ENCODE data around the gene IL6.

IL6 gene

GRCh38 chr7:22717760-22718159 is 9.2 kb upstream of the IL6 start:
- Histone ChIP-seq H3K9ac (ENCODE audit: low read length) (no peak overlapping the region), H3K27me3 (ENCODE audit: insufficient read depth, low read length) (peaks cover 4% of the 10 kb centered on the region; the same call in 1 of the 2 replicates), H3K4me1 (ENCODE audit: insufficient read depth, low read length, severe bottlenecking) (no peaks in the 10 kb centered on the region), H3K4me3 (ENCODE audit: low read depth, low read length, poor library complexity, severe bottlenecking) (no peak overlapping the region), H2AFZ (ENCODE audit: low read length) (no peak overlapping the region), H3K9me3 (ENCODE audit: low read length) (no peaks in the 10 kb centered on the region), H3K36me3 (ENCODE audit: insufficient read depth, low read length) (no peaks in the 10 kb centered on the region), H3K4me2 (ENCODE audit: low read length) (no peak overlapping the region), H3K27ac (ENCODE audit: low read depth, low read length, poor library complexity, severe bottlenecking) (no peak overlapping the region), H4K20me1 (ENCODE audit: insufficient read depth, low read length) (no peaks in the 10 kb centered on the region), H3K9me2 (ENCODE audit: low read depth, low read length) (no peaks in the 10 kb centered on the region), H3F3A (ENCODE audit: insufficient read depth, low read length) (no peaks in the 10 kb centered on the region), H3K79me2 (ENCODE audit: insufficient read depth, low read length) (no peaks in the 10 kb centered on the region)
- TF ChIP-seq CTCF (IDR thresholded peaks at IDR 0.05; ENCODE audit: low read length), result no peak

DNA sequence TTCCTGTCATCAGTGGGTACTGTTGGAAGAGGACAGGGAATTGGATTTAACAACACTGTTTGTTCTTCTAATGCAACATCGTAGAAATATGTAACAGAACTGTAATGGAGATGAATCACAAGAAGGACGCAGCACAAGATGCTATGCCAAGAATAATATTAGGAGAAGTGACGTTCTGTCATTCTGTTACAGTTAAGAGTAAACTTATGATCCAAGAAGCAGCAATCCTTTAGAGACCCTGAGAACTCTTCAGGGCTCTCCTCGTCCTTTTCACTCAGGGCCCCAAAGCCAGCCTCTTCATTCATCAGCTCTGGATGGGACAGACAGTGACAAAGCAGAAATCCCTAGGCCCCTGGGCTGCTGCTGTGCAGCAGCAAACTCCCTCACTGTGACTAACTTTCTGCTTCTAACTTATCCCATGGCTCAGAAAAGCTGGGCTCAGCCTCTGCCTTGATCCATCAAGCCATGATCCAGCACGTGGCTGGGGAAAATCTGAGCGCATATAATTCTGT is 8.7 kb upstream of the IL6 start:
- no peaks in the 10 kb centered on the region for H3K9me3 ChIP-seq (ENCODE audit: low read length)
- H3K9me2 ChIP-seq (ENCODE audit: low read depth, low read length), result no peaks in the 10 kb centered on the region
- no peak overlapping the region for H2AFZ ChIP-seq (ENCODE audit: low read length)
- no peaks in the 10 kb centered on the region for H3K36me3 ChIP-seq (ENCODE audit: insufficient read depth, low read length)
- H3K27me3 ChIP-seq (ENCODE audit: insufficient read depth, low read length), result peaks cover 4% of the 10 kb centered on the region; the same call in 1 of the 2 replicates
- no peaks in the 10 kb centered on the region for H3K4me1 ChIP-seq (ENCODE audit: insufficient read depth, low read length, severe bottlenecking)
- H3K79me2 ChIP-seq (ENCODE audit: insufficient read depth, low read length), result no peaks in the 10 kb centered on the region
- H3K27ac ChIP-seq (ENCODE audit: low read depth, low read length, poor library complexity, severe bottlenecking), result no peak overlapping the region
- TF ChIP-seq CTCF (IDR thresholded peaks at IDR 0.05; ENCODE audit: low read length) (no peak), EZH2 (IDR thresholded peaks at IDR 0.05; ENCODE audit: borderline replicate concordance, low read length) (no peak)
- H3F3A ChIP-seq (ENCODE audit: insufficient read depth, low read length), result no peaks in the 10 kb centered on the region
- H4K20me1 ChIP-seq (ENCODE audit: insufficient read depth, low read length), result no peaks in the 10 kb centered on the region
- no peak overlapping the region for H3K4me3 ChIP-seq (ENCODE audit: low read depth, low read length, poor library complexity, severe bottlenecking)
- no peak overlapping the region for H3K4me2 ChIP-seq (ENCODE audit: low read length)
- no peak overlapping the region for H3K9ac ChIP-seq (ENCODE audit: low read length)

DNA sequence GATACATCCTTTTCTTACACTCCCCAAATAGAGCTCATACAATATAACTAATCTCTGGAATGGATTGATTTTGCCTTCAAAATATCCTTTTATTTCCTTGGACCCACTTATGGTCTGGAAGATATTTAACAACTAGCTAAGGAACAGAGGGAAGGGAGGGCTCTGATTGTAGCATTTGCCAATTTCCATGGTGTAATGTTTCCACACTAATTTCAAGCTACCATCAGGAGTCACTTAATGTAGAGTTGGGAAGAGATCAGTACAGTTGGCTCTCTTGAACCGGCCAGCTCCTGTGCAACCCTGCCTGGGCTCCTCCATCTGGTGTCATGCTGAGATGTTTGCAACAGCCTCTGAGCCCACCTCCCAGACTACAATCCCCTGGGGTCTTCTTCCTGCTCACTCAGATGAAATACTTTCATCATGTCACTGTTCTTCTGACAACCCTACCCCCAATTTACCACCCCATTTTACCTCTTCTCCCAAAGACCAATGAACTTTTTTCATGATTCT is 8.0 kb upstream of the IL6 start:
- H3K27ac ChIP-seq (ENCODE audit: low read depth, low read length, poor library complexity, severe bottlenecking), result no peak overlapping the region
- H3K4me2 ChIP-seq (ENCODE audit: low read length), result no peak overlapping the region
- no peaks in the 10 kb centered on the region for H4K20me1 ChIP-seq (ENCODE audit: insufficient read depth, low read length)
- H3F3A ChIP-seq (ENCODE audit: insufficient read depth, low read length), result no peaks in the 10 kb centered on the region
- no peak overlapping the region for H2AFZ ChIP-seq (ENCODE audit: low read length)
- no peaks in the 10 kb centered on the region for H3K79me2 ChIP-seq (ENCODE audit: insufficient read depth, low read length)
- H3K4me3 ChIP-seq (ENCODE audit: low read depth, low read length, poor library complexity, severe bottlenecking), result no peak overlapping the region
- H3K36me3 ChIP-seq (ENCODE audit: insufficient read depth, low read length), result no peaks in the 10 kb centered on the region
- H3K4me1 ChIP-seq (ENCODE audit: insufficient read depth, low read length, severe bottlenecking), result no peaks in the 10 kb centered on the region
- TF ChIP-seq EZH2 (IDR thresholded peaks at IDR 0.05; ENCODE audit: borderline replicate concordance, low read length) (no peak), CTCF (IDR thresholded peaks at IDR 0.05; ENCODE audit: low read length) (no peak)
- no peaks in the 10 kb centered on the region for H3K9me2 ChIP-seq (ENCODE audit: low read depth, low read length)
- no peaks in the 10 kb centered on the region for H3K9me3 ChIP-seq (ENCODE audit: low read length)
- no peak overlapping the region for H3K9ac ChIP-seq (ENCODE audit: low read length)
- peaks cover 4% of the 10 kb centered on the region; the same call in 1 of the 2 replicates for H3K27me3 ChIP-seq (ENCODE audit: insufficient read depth, low read length)

All from OCI-LY1 (cell line).